Panc1 (cell line): ENCODE measurements around the gene RPS6KA1.

Experiments used
- POLR2AphosphoS5 ChIP-seq: IDR thresholded peaks from 2 replicates; pipeline ENCODE4 v1.6.1; 2012; ENCODE audit warnings: mild to moderate bottlenecking, low read depth, low read length, moderate library complexity
- SIN3A ChIP-seq: IDR thresholded peaks from 2 replicates; pipeline ENCODE4 v1.6.1; 2012; ENCODE audit warnings: low read depth, mild to moderate bottlenecking, low read length, moderate library complexity, borderline replicate concordance; ENCODE audit not compliant: insufficient read depth
- TF ChIP-seq, protein P1 (sequence below): fragments of 450-650 bp; IDR thresholded peaks from 2 replicates; pipeline ENCODE4 v1.5.1; 2017; ENCODE audit warnings: mild to moderate bottlenecking

DNA sequence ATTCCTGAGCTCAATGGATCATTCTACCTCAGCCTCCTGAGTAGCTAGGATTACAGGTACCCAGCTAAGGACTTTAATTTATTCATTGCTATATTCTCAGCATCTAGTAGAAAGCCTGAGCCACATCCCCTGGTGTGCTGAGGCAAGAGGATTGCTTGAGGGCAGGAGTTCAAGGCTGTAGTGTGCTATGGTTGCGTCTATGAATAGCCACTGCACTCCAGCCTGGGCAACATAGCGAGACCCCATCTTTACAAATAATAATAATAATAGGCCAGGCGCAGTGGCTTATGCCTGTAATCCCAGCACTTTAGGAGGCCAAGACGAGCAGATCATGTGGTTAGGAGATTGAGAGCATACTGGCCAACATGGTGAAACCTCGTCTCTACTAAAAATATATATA is 3.3 kb upstream of the RPS6KA1 start:
- TF ChIP-seq, protein P1, sequence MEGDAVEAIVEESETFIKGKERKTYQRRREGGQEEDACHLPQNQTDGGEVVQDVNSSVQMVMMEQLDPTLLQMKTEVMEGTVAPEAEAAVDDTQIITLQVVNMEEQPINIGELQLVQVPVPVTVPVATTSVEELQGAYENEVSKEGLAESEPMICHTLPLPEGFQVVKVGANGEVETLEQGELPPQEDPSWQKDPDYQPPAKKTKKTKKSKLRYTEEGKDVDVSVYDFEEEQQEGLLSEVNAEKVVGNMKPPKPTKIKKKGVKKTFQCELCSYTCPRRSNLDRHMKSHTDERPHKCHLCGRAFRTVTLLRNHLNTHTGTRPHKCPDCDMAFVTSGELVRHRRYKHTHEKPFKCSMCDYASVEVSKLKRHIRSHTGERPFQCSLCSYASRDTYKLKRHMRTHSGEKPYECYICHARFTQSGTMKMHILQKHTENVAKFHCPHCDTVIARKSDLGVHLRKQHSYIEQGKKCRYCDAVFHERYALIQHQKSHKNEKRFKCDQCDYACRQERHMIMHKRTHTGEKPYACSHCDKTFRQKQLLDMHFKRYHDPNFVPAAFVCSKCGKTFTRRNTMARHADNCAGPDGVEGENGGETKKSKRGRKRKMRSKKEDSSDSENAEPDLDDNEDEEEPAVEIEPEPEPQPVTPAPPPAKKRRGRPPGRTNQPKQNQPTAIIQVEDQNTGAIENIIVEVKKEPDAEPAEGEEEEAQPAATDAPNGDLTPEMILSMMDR, result no peak
- TF ChIP-seq POLR2AphosphoS5 (no peak), SIN3A (no peak)
